DMS53 treated with DMSO at 0.1 percent for 48 hours (cell line): ENCODE results near the gene TMIGD1.

ENCODE experiments used
- DNase-seq: peaks from one replicate; lab custom pipeline; 2025; ENCODE audit not compliant: unreplicated experiment; lab: John Stamatoyannopoulos, UW

The TMIGD1 gene

GRCh38 chr17:30290696-30291542 is 42.9 kb downstream of the TMIGD1 start:
- peak; percentile 23 for DNase-seq

- DNase-seq: no peak
Measured at GRCh38 chr17:30290077-30290476, 43.8 kb downstream of the TMIGD1 start.

- no peak for DNase-seq
Measured at GRCh38 chr17:30279156-30279555, 54.7 kb downstream of the TMIGD1 start.

GRCh38 chr17:30278032-30278431 is 55.8 kb downstream of the TMIGD1 start:
- DNase-seq: no peak

- no peak for DNase-seq
Measured at GRCh38 chr17:30275911-30276310, 57.9 kb downstream of the TMIGD1 start.

- DNase-seq: no peak
Measured at GRCh38 chr17:30274887-30275286, 59.0 kb downstream of the TMIGD1 start.

GRCh38 chr17:30273373-30273772 is 60.5 kb downstream of the TMIGD1 start:
- DNase-seq: no peak

- no peak for DNase-seq
Measured at GRCh38 chr17:30271102-30271501, 62.8 kb downstream of the TMIGD1 start.

- no peak for DNase-seq
Measured at GRCh38 chr17:30267625-30268024, 66.2 kb downstream of the TMIGD1 start.
